Smooth muscle cell (in vitro differentiated cells): ENCODE results near the gene KLK3. TPM values are rescaled to one million over a fixed set of nuclear protein-coding genes. Genes with fewer than 3 reads are reported as not detected.

ENCODE experiments used
- DNase-seq: peaks from one replicate; lab custom pipeline; 2025; ENCODE audit not compliant: unreplicated experiment; lab: John Stamatoyannopoulos, UW
- H2AFZ ChIP-seq: fragments of 200-600 bp; sonication (generic); 2 replicates; pipeline ENCODE4 v1.6.0; 2016; ENCODE audit warnings: antibody characterized with exemption, low read depth, mild to moderate bottlenecking
- H3F3A ChIP-seq: fragments of 200-600 bp; sonication (generic); 2 replicates; pipeline ENCODE4 v1.6.0; 2017; ENCODE audit warnings: antibody characterized with exemption, low read depth
- H3K27ac ChIP-seq: fragments of 200-600 bp; sonication (generic); 2 replicates; pipeline ENCODE4 v1.5.1; 2016; ENCODE audit warnings: low read depth, mild to moderate bottlenecking
- H3K27me3 ChIP-seq: fragments of 200-600 bp; sonication (generic); 2 replicates; pipeline ENCODE4 v1.6.1; 2016; ENCODE audit warnings: low read depth, mild to moderate bottlenecking
- H3K36me3 ChIP-seq: fragments of 200-600 bp; sonication (generic); 2 replicates; pipeline ENCODE4 v1.5.1; 2016; ENCODE audit warnings: low read depth
- H3K4me1 ChIP-seq: fragments of 200-600 bp; sonication (generic); 2 replicates; pipeline ENCODE4 v1.5.1; 2016; ENCODE audit warnings: low read depth
- H3K4me2 ChIP-seq: fragments of 200-600 bp; sonication (generic); 2 replicates; pipeline ENCODE4 v1.6.0; 2016; ENCODE audit warnings: mild to moderate bottlenecking
- H3K4me3 ChIP-seq: fragments of 200-600 bp; sonication (generic); 2 replicates; pipeline ENCODE4 v1.5.1; 2016; ENCODE audit warnings: mild to moderate bottlenecking
- H3K79me2 ChIP-seq: fragments of 200-600 bp; sonication (generic); 2 replicates; pipeline ENCODE4 v1.6.0; 2016; ENCODE audit warnings: low read depth, mild to moderate bottlenecking
- H3K9ac ChIP-seq: fragments of 200-600 bp; sonication (generic); 2 replicates; pipeline ENCODE4 v1.6.0; 2016; ENCODE audit warnings: low read depth
- H3K9me3 ChIP-seq: fragments of 200-600 bp; sonication (generic); replicated peaks from 2 replicates; pipeline ENCODE4 v1.5.1; 2016; ENCODE audit warnings: low read depth
- H4K20me1 ChIP-seq: fragments of 200-600 bp; sonication (generic); 2 replicates; pipeline ENCODE4 v1.6.0; 2016; ENCODE audit warnings: low read depth
- CTCF ChIP-seq: fragments of 200-600 bp; sonication (generic); IDR thresholded peaks from 2 replicates; pipeline ENCODE4 v1.5.1; 2017; ENCODE audit warnings: borderline replicate concordance, mild to moderate bottlenecking, antibody characterized with exemption; ENCODE audit not compliant: insufficient read depth, poor library complexity, severe bottlenecking
- WGBS: methylation state at CpG from one replicate; pipeline ENCODE4 v1.1.7; 2016; ENCODE audit warnings: low lambda C conversion rate; 5-methylcytosine and 5-hydroxymethylcytosine counted together
- polyA plus RNA-seq: library from polyadenylated mRNA; unstranded; fragments of >200 nt; fragmentation: Nextera tagmentation; extraction: Ambion mirVana; gene quantifications from 2 replicates; pipeline ENCODE4 v1.2.1, GENCODE V29; 2016
- total RNA-seq: library from RNA; depleted of rRNA; stranded (reverse); fragments of >200 nt; gene quantifications from 2 replicates; pipeline ENCODE4 v1.2.3, GENCODE V29; 2014

Gene KLK3
- total and polyA plus RNA-seq, 2 experiments from 2014 or later: not detected

- H4K20me1 ChIP-seq: no peaks in the 10 kb centered on the region
- H3K79me2 ChIP-seq: no peaks in the 10 kb centered on the region
- H3K4me2 ChIP-seq: no peak overlapping the region
- no peak for DNase-seq
- 72% methylated on average over 6 of the region's 6 CpGs for WGBS
- no peaks in the 10 kb centered on the region for H3K27me3 ChIP-seq
- peak overlapping the region; percentile 77 for H3K27ac ChIP-seq
- TF ChIP-seq CTCF: no peak
- no peaks in the 10 kb centered on the region for H3F3A ChIP-seq
- no peak overlapping the region for H3K4me3 ChIP-seq
- H3K9ac ChIP-seq: peak overlapping the region; percentile 50
- H2AFZ ChIP-seq: no peak overlapping the region
- H3K4me1 ChIP-seq: no peaks in the 10 kb centered on the region
- H3K9me3 ChIP-seq: no peaks in the 10 kb centered on the region
- no peaks in the 10 kb centered on the region for H3K36me3 ChIP-seq
Observed at GRCh38 chr19:50896591-50897190, 42.0 kb downstream of the KLK3 start.

- no peak for TF ChIP-seq CTCF
- peak overlapping the region; percentile 77 for H3K27ac ChIP-seq
Observed at GRCh38 chr19:50897191-50897607, 42.5 kb downstream of the KLK3 start.

GRCh38 chr19:50897612-50898011, 42.9 kb downstream of the KLK3 start:
- Histone ChIP-seq H3K27ac (peak overlapping the region; percentile 77), H3K79me2 (no peaks in the 10 kb centered on the region), H3K4me3 (no peak overlapping the region), H3K9ac (no peak overlapping the region), H3K4me1 (no peaks in the 10 kb centered on the region), H4K20me1 (no peaks in the 10 kb centered on the region), H3K4me2 (no peak overlapping the region), H3K36me3 (no peaks in the 10 kb centered on the region), H3K9me3 (no peaks in the 10 kb centered on the region), H3K27me3 (no peaks in the 10 kb centered on the region), H3F3A (no peaks in the 10 kb centered on the region), H2AFZ (no peak overlapping the region)
- DNase-seq: no peak
- TF ChIP-seq CTCF: no peak
- 83% methylated on average over 3 of the region's 3 CpGs for WGBS

More at GRCh38 chr19:50897191-50897607, 42.5 kb downstream of the KLK3 start:
- H3K9ac ChIP-seq: peak overlapping the region; percentile 50
- no peaks in the 10 kb centered on the region for H3K79me2 ChIP-seq
- H3K4me1 ChIP-seq: no peaks in the 10 kb centered on the region
- H2AFZ ChIP-seq: no peak overlapping the region
- H3F3A ChIP-seq: no peaks in the 10 kb centered on the region
- no peak overlapping the region for H3K4me2 ChIP-seq
- H3K36me3 ChIP-seq: no peaks in the 10 kb centered on the region
- no peak for DNase-seq
- no peaks in the 10 kb centered on the region for H4K20me1 ChIP-seq
- H3K27me3 ChIP-seq: no peaks in the 10 kb centered on the region
- H3K4me3 ChIP-seq: no peak overlapping the region
- WGBS: 93% methylated on average over 3 of the region's 3 CpGs
- H3K9me3 ChIP-seq: no peaks in the 10 kb centered on the region

DNA sequence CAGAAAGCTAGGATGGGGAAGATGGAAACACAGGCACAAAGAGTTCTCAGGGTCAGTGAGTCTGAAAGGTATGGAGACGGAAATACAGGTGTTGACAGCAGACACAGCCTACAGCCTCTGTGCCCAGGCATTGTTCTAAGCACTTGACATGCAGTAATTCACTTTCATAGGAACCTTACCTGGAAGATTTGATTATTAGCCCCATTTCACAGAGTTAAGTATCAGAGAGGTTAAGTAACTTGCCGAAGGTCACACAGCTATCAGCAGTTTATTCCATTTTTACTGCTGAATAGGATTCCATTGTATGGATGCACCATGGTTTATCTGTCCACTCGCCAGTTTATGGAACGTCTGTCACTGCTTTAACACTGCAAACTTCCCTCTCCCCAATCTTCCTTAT, 43.3 kb downstream of the KLK3 start:
- H3K36me3 ChIP-seq: no peaks in the 10 kb centered on the region
- no peak overlapping the region for H3K9ac ChIP-seq
- no peaks in the 10 kb centered on the region for H3K9me3 ChIP-seq
- H3K4me2 ChIP-seq: no peak overlapping the region
- H4K20me1 ChIP-seq: no peaks in the 10 kb centered on the region
- no peak for TF ChIP-seq CTCF
- no peaks in the 10 kb centered on the region for H3K4me1 ChIP-seq
- no peaks in the 10 kb centered on the region for H3F3A ChIP-seq
- no peaks in the 10 kb centered on the region for H3K27me3 ChIP-seq
- no peaks in the 10 kb centered on the region for H3K79me2 ChIP-seq
- H3K27ac ChIP-seq: peak overlapping the region; percentile 77
- DNase-seq: no peak
- no peak overlapping the region for H2AFZ ChIP-seq
- H3K4me3 ChIP-seq: no peak overlapping the region
- WGBS: 83% methylated on average over 4 of the region's 4 CpGs
